ENCODE measurements around the gene ZNF609.

ZNF609 gene

DNA sequence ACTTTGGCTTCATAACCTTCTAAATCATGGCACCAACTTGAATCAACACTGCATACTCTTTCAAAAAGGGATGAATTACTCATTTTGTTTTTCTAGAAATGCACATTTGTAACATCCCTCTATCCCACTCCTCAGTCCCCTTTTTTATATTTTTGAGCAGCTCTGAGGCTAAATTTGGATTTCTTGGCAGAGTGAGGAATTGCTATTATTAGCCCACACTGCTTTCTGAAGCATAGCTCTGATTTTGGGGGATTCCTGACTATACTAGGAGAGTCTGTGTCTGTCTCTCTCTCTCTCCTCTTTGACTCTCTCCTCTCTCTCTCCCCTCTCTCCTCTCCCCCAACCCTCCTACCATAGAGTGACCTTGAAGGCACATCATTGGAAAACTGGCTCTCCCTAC, 238.4 kb downstream of the ZNF609 start:
- no peak for TF ChIP-seq SNAI2 (CRISPR knock-in tag; IDR thresholded peaks at IDR 0.05)
- no peak for TF ChIP-seq ESRRG (CRISPR knock-in tag; IDR thresholded peaks at IDR 0.05)
- TF ChIP-seq TOX (CRISPR knock-in tag; IDR thresholded peaks at IDR 0.05; ENCODE audit: borderline replicate concordance): no peak
- no peak for TF ChIP-seq ZFP30 (CRISPR knock-in tag; IDR thresholded peaks at IDR 0.05)
- TF ChIP-seq ZC3H10 (CRISPR knock-in tag; IDR thresholded peaks at IDR 0.05): no peak
- no peak for TF ChIP-seq ZNF70 (CRISPR knock-in tag; IDR thresholded peaks at IDR 0.05)
- no peak for TF ChIP-seq PPARA (CRISPR knock-in tag; IDR thresholded peaks at IDR 0.05; ENCODE audit: borderline replicate concordance)
- TF ChIP-seq, protein P1, sequence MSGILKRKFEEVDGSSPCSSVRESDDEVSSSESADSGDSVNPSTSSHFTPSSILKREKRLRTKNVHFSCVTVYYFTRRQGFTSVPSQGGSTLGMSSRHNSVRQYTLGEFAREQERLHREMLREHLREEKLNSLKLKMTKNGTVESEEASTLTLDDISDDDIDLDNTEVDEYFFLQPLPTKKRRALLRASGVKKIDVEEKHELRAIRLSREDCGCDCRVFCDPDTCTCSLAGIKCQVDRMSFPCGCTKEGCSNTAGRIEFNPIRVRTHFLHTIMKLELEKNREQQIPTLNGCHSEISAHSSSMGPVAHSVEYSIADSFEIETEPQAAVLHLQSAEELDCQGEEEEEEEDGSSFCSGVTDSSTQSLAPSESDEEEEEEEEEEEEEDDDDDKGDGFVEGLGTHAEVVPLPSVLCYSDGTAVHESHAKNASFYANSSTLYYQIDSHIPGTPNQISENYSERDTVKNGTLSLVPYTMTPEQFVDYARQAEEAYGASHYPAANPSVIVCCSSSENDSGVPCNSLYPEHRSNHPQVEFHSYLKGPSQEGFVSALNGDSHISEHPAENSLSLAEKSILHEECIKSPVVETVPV (CRISPR knock-in tag; IDR thresholded peaks at IDR 0.05): no peak
- TF ChIP-seq OSR1 (CRISPR knock-in tag; IDR thresholded peaks at IDR 0.05): no peak
- TF ChIP-seq, protein P2, sequence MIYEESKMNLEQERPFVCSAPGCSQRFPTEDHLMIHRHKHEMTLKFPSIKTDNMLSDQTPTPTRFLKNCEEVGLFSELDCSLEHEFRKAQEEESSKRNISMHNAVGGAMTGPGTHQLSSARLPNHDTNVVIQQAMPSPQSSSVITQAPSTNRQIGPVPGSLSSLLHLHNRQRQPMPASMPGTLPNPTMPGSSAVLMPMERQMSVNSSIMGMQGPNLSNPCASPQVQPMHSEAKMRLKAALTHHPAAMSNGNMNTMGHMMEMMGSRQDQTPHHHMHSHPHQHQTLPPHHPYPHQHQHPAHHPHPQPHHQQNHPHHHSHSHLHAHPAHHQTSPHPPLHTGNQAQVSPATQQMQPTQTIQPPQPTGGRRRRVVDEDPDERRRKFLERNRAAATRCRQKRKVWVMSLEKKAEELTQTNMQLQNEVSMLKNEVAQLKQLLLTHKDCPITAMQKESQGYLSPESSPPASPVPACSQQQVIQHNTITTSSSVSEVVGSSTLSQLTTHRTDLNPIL (CRISPR knock-in tag; IDR thresholded peaks at IDR 0.05; ENCODE audit: low read depth): no peak
- no peak for TF ChIP-seq TCF4 (CRISPR knock-in tag; IDR thresholded peaks at IDR 0.05; ENCODE audit: borderline replicate concordance)
- TF ChIP-seq, protein P3, sequence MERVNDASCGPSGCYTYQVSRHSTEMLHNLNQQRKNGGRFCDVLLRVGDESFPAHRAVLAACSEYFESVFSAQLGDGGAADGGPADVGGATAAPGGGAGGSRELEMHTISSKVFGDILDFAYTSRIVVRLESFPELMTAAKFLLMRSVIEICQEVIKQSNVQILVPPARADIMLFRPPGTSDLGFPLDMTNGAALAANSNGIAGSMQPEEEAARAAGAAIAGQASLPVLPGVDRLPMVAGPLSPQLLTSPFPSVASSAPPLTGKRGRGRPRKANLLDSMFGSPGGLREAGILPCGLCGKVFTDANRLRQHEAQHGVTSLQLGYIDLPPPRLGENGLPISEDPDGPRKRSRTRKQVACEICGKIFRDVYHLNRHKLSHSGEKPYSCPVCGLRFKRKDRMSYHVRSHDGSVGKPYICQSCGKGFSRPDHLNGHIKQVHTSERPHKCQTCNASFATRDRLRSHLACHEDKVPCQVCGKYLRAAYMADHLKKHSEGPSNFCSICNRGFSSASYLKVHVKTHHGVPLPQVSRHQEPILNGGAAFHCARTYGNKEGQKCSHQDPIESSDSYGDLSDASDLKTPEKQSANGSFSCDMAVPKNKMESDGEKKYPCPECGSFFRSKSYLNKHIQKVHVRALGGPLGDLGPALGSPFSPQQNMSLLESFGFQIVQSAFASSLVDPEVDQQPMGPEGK (CRISPR knock-in tag; IDR thresholded peaks at IDR 0.05; ENCODE audit: borderline replicate concordance): no peak
- no peak for TF ChIP-seq ARNTL (CRISPR knock-in tag; IDR thresholded peaks at IDR 0.05; ENCODE audit: borderline replicate concordance, low read depth)
- TF ChIP-seq RARB (CRISPR knock-in tag; IDR thresholded peaks at IDR 0.05): no peak
- no peak for TF ChIP-seq BACH2 (CRISPR knock-in tag; IDR thresholded peaks at IDR 0.05; ENCODE audit: borderline replicate concordance)
- TF ChIP-seq, protein P4, sequence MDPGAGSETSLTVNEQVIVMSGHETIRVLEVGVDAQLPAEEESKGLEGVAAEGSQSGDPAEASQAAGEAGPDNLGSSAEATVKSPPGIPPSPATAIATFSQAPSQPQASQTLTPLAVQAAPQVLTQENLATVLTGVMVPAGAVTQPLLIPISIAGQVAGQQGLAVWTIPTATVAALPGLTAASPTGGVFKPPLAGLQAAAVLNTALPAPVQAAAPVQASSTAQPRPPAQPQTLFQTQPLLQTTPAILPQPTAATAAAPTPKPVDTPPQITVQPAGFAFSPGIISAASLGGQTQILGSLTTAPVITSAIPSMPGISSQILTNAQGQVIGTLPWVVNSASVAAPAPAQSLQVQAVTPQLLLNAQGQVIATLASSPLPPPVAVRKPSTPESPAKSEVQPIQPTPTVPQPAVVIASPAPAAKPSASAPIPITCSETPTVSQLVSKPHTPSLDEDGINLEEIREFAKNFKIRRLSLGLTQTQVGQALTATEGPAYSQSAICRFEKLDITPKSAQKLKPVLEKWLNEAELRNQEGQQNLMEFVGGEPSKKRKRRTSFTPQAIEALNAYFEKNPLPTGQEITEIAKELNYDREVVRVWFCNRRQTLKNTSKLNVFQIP (CRISPR knock-in tag; IDR thresholded peaks at IDR 0.05; ENCODE audit: borderline replicate concordance, low read depth): no peak
- TF ChIP-seq ZFP3 (CRISPR knock-in tag; IDR thresholded peaks at IDR 0.05): no peak

DNA sequence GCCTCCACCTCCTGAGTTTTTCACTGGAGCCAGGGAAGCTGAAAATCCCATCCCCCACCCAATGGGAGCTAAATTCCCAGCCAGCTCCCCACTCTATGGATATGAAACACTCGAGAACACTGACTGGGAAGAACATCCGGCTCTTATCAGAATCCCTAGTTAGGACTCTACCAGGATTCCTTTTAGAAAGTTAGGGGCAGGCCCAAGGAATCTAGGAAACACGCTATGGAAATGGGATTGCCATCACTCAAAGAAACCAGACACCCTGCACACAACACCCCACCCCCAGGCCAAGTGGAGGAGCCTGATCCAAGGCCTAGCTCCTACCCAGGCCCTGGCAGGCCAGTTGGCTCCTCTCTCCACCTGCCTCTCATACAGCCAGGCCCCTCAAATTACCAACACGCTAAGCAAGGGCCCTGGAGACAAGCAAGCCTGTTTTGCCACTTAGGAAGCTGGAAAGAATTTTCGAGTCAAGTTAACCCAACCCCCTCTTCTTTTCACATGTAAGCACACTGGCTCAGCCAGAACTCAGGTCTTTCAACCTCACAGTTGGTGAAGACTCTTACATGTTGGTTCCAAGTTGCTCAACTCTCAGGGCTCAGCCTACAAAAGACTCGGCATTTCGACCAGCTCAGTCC, 239.5 kb downstream of the ZNF609 start:
- TF ChIP-seq GLIS3 (CRISPR knock-in tag; IDR thresholded peaks at IDR 0.05): no peak
- no peak for TF ChIP-seq ISL1 (CRISPR knock-in tag; IDR thresholded peaks at IDR 0.05)
- no peak for TF ChIP-seq ZNF565 (CRISPR knock-in tag; conservative IDR thresholded peaks at IDR 0.05; ENCODE audit: low read depth)
- no peak for TF ChIP-seq ESRRG (CRISPR knock-in tag; IDR thresholded peaks at IDR 0.05)
- no peak for TF ChIP-seq OSR1 (CRISPR knock-in tag; IDR thresholded peaks at IDR 0.05)
- TF ChIP-seq SNAI2 (CRISPR knock-in tag; IDR thresholded peaks at IDR 0.05): no peak
- TF ChIP-seq TCF4 (CRISPR knock-in tag; IDR thresholded peaks at IDR 0.05; ENCODE audit: borderline replicate concordance): no peak
- no peak for TF ChIP-seq ZNF70 (CRISPR knock-in tag; IDR thresholded peaks at IDR 0.05)
- no peak for TF ChIP-seq ZFP30 (CRISPR knock-in tag; IDR thresholded peaks at IDR 0.05)
- TF ChIP-seq, protein P3 (CRISPR knock-in tag; IDR thresholded peaks at IDR 0.05; ENCODE audit: borderline replicate concordance): no peak
- TF ChIP-seq, protein P1 (CRISPR knock-in tag; IDR thresholded peaks at IDR 0.05): no peak
- TF ChIP-seq RARB (CRISPR knock-in tag; IDR thresholded peaks at IDR 0.05): no peak

More for the DNA sequence above, 238.4 kb downstream of the ZNF609 start:
- no peak for ATAC-seq

More for the DNA sequence above, 239.5 kb downstream of the ZNF609 start:
- ATAC-seq: peak; percentile 5; the same call in 2 of the 3 replicates

All from SK-N-SH treated with all-trans-retinoic acid at 6 μM for 48 hours (cell line).